Measurements from ENCODE around the gene MCC. TPM values are rescaled to one million over a fixed set of nuclear protein-coding genes. Genes with fewer than 3 reads are reported as not detected.
A peak's percentile ranks its signal among the peaks of the same experiment; 100 is the strongest.

The MCC gene
- total RNA-seq, 1 experiment from 2014 or later: not detected

GRCh38 chr5:113059232-113060040, 428.8 kb downstream of the MCC start:
- DNase-seq (ENCODE audit: low spot score): no peak

DNA sequence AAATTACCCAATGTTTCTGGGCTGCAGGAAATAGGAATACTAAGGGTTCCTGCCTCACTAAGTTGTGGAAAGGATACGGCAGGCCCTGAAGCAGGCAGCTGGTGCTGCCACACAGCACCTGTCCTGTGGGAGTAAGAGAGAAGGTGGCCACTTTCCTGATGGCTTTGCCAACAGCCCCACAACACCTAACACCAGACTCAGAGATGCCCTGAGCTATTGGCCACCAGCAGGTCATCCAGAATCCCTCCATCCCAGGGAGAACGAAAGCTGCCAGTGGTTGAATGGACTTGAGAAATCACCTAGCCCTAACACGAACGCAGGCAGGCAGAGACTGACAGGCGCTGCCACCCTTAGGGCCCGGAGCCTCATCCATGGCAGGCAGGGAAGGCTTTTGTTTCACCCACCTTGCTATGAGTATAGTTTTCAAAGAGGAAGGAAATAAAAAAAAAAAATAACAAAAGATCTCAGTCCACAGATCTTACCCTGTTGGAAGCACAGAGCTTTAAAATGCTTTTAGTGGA, 429.5 kb downstream of the MCC start:
- no peak for DNase-seq (ENCODE audit: low spot score)

DNA sequence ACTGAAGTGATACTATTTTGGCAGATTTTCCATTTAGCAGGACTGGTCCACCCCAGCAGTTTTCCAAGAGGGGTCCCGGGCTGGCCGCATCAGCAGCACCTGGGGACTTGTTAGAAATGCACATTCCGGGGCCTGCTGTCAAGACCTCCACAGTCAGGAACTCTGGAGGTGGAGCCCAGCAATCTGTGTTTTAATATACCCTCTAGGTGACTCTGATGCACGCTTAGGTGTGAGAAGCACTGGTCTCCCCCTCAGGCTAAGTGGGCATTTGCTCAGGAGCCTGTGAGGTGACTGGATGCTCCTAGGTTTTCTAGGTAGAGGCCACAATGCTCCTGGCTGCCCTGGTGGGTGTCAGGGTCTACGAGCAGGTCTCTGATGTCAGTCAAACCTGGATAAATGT, 430.0 kb downstream of the MCC start:
- DNase-seq (ENCODE audit: low spot score): no peak

DNA sequence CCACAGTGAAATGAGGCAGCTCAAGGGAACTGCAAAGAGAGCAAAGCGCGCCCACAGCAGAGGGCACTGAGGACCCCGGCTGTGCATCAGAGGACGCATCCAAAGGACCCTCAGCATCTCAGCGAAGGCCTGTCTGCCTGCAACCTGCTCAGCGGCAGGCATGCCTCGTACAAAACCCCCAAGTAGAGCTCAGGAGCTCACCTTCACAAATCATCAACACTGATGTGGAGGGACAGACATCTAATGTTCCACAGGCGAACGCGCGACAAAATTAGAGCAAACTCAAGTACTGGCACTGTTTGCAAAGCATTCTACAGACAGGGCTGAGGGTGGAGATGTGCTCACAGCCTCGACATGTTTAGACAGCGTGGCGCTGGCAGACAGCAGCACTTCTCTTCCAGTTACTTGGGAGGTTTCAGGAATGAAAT, 430.7 kb downstream of the MCC start:
- DNase-seq (ENCODE audit: low spot score): no peak

DNA sequence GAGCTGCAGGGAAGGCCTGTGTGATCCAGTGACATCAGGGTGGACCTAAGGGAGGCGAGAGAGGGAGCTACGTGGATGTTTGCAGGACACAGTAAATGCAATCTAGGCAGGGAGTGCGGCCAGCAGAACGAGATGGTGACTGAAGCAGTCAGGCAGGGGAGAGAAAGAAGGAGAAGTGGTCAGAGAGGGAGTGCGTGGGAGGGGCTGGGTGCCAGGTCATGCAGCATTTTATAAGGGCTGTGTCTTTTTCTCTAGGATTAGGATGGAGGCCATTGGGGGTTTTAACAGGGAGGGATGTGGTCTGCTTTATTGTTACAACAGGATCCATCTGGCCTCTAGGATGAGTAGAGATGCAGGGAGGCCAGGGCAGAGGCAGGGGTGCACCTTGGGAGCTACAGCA, 431.3 kb downstream of the MCC start:
- DNase-seq (ENCODE audit: low spot score): no peak

- DNase-seq (ENCODE audit: low spot score): no peak
Measured at GRCh38 chr5:113054899-113055298, 433.4 kb downstream of the MCC start.

- no peak for DNase-seq (ENCODE audit: low spot score)
Measured at GRCh38 chr5:113053511-113053995, 434.7 kb downstream of the MCC start.

DNA sequence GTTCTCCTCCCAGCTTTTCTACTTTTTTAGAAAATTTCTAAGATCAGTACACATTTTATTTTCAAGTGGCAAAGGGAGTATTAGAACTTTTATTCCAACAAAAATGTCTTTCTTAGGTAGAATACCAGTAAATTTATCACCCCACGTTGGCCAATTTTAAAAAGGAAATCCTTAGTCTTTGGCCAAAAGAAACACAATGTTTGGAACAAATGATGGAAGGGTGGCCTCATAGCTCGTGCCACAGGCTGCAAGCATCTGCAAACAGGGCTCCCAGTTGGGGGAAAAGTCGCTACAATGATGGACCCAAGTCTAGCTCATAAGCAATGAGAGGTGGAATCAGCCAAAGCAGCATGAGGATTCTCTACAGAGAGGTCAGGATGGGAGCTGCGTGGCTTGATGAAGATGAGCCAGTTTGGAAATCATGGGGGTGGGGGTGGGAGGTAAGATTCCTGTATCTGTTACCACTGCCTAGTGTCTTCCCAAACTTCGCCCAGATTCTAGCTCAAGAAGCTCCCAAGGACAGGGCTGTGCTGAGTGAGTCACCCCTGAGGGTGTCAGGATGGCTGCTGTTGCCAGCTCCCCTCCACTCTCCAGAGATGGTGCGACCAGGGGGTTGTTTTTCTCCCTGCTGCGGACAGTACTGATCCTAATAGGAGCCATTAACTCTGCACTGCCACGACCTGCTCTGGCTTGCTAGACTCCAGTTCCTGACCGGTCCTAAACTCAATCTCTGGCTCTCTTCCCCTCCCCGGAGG, 436.0 kb downstream of the MCC start:
- DNase-seq (ENCODE audit: low spot score): no peak

- DNase-seq (ENCODE audit: low spot score): no peak
Measured at GRCh38 chr5:113050721-113051382, 437.4 kb downstream of the MCC start.

DNA sequence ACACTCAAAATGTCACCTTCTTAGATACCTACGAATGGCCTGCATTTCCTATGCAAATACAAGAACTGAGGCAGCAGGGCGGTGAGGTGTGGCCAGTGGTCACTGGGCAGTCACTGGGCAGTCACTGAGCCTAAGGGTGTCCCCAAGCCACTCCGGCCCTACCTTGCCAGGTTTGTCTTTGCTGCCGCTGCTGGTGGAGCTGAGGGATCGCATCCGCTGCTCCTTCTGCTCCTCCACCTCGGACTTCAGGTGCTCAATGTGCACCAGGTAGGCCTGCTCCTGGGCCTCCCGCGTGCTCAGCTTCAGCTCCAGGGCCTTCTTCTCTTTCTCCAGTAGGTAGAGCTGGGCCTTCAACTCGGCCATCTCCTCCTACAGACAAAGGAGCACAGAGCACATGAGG, 439.3 kb downstream of the MCC start:
- DNase-seq (ENCODE audit: low spot score): no peak

GRCh38 chr5:113047733-113048652, 440.3 kb downstream of the MCC start:
- peak; percentile 57 for DNase-seq (ENCODE audit: low spot score)

DNA sequence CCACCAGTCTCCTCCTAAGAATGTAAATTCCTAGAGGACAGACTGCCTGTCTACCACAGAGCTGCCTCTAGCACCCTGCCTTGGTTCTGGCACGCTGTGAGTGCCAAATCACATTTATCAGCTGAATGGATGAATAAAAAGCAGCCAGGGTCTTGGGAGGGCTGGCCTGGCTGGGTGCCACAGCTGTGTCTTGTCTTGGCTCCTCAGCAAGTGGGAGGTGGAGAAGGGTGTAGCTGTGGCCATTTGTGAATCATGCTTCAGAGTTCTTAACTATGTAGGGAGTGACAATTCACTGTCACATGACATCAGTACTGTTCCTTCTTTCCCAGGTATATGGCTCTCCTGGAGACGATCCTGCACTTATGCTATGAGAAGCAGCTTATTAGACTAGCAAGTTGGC, 441.0 kb downstream of the MCC start:
- DNase-seq (ENCODE audit: low spot score): peak; percentile 82

GRCh38 chr5:113044776-113045465, 443.3 kb downstream of the MCC start:
- DNase-seq (ENCODE audit: low spot score): no peak

DNA sequence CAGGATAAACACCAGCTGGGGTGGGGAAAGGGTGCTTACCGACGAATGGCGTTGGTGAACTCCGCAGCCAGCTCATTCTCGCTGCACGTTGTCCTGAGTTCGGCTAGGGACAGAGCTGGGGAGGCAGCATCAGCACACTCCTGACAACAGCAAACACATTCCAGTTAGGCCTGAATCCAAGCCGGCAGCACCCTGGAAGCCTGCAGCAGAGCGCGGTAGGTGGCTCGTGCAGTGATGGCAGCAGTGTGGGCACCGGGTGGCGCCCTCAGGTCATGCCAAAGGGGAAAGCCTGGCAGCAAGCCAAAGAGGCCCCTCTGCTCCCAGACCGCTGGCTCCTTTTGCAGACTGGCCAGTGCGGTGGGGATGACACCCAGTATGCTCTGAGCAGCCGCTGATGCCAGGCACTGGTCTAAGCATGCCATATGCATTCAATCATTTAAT, 444.7 kb downstream of the MCC start:
- DNase-seq (ENCODE audit: low spot score): no peak

DNA sequence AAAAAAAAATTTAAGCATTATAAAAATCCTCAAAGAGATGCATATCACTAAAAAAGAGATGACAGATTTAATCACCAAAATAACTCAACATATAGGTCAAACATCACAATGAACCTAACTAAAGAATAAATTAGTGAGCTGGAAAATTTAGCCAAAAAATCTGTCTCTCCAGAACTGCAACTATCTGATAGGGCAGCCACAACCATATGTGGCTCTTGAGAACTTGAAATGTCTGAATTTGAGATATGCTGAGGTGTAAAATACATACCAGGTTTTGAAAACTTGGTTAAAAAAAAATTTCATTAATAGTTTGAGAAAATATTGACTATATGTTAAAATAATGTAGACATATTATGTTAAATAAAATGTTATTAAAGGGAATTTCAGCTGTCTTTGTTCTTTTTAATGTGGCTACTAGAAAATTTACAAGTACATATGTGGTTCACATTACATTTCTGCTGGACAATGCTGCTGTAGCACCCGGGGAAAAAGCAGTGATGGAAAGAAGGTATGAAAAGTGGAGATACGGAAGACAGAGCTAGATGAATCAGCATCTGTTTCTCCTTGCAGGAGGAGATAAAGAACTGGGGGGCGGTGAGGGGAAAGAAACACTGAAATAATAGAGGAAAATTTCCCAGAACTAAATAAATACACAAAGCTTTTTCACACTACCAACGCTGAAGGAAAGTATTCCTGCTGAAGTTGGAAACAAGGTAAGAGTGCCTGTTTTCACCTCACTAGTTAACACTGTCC, 445.6 kb downstream of the MCC start:
- no peak for DNase-seq (ENCODE audit: low spot score)

DNA sequence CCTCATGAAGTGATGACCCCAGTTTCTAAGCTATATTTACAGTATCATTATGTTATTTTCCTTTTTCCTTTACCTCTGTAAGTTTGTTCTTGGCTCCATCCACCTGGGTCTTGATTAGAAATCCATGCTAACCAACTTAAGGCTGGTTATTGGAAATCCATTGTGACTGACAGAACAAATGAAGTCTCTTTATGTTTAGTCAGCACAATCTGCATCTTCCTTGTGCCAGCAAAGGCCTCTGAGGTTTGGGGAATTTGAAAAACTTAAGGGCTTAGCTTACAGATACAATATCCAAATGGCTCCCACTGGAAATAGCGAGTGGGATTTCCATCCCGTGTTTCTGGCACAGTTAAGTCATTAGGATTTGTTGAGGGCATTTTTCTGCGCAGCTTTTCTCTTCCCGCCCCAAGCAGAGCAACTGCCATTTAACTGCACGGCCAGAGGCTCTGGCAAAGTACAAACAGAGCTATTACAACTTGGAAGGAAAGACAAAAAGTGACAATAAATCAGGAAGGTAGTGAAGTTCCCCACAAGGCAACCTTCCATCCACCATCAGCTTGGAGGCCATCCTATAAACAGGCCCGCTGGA, 447.5 kb downstream of the MCC start:
- no peak for DNase-seq (ENCODE audit: low spot score)

- no peak for DNase-seq (ENCODE audit: low spot score)
Measured at GRCh38 chr5:113039934-113040285, 448.3 kb downstream of the MCC start.

- DNase-seq (ENCODE audit: low spot score): no peak
Measured at GRCh38 chr5:113039229-113039933, 448.9 kb downstream of the MCC start.

GRCh38 chr5:113038714-113039113, 449.5 kb downstream of the MCC start:
- no peak for DNase-seq (ENCODE audit: low spot score)
